GM19468 (cell line): ENCODE data around the gene MFSD2A.
"Not testable (repeated sequence)": the region's sequence is repeated elsewhere in the genome, so short reads cannot be mapped to it uniquely, and the experiment has no call there.

Experiments used
- ATAC-seq: cut with Tn5 transposase; IDR thresholded peaks from one replicate; pipeline ENCODE4 v1.9.1; 2021; ENCODE audit warnings: mild to moderate bottlenecking, moderate library complexity, moderate number of reproducible peaks; ENCODE audit not compliant: unreplicated experiment; ENCODE audit errors: extremely low read depth

MFSD2A gene

DNA sequence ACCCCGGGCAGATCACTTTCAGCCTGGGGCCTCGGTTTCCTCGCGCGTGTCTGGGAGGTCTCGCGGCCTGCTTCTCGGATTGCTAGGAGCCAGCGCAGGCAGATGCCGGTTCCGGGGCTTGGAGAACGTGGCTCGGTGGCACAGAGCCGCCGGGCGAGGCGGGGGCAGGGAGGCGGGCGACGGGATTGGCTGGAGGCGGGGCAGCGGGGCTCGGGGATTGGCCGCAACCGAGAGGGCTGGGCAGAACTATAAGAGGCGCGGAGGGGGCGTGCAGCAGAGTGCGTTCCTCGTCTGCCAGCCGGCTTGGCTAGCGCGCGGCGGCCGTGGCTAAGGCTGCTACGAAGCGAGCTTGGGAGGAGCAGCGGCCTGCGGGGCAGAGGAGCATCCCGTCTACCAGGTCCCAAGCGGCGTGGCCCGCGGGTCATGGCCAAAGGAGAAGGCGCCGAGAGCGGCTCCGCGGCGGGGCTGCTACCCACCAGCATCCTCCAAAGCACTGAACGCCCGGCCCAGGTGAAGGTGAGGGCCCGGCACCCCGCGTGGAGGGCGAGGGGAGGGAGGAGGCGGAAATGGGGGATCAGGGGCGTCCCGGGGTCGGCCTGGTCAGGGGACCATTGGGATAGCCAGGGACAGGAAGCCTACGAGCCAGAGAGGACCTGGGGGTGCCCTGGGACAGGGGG is at the start of gene MFSD2A:
MFSD2A (plus strand) TSS at position 276 of the 677 bp plus-strand sequence; CDS start at position 424, 148 bp downstream.
- no peak for ATAC-seq

DNA sequence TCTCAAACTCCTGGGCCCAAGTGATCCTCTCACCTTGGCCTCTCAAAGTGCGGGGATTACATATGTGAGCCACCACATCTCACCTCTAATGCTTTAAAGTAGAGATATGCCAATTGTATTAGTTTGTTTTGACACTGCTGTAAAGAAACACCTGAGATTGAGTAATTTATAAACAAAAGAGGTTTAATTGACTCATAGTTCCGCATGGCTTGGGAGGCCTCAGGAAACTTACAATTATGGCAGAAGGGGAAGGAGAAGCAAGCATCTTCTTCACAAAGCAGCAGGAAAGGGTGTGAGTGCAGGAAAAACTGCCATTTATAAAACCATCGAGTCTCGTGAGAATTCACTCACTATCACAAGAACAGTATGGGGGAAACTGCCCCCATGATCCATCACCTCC is 49.8 kb upstream of the MFSD2A start:
- ATAC-seq: no peak

DNA sequence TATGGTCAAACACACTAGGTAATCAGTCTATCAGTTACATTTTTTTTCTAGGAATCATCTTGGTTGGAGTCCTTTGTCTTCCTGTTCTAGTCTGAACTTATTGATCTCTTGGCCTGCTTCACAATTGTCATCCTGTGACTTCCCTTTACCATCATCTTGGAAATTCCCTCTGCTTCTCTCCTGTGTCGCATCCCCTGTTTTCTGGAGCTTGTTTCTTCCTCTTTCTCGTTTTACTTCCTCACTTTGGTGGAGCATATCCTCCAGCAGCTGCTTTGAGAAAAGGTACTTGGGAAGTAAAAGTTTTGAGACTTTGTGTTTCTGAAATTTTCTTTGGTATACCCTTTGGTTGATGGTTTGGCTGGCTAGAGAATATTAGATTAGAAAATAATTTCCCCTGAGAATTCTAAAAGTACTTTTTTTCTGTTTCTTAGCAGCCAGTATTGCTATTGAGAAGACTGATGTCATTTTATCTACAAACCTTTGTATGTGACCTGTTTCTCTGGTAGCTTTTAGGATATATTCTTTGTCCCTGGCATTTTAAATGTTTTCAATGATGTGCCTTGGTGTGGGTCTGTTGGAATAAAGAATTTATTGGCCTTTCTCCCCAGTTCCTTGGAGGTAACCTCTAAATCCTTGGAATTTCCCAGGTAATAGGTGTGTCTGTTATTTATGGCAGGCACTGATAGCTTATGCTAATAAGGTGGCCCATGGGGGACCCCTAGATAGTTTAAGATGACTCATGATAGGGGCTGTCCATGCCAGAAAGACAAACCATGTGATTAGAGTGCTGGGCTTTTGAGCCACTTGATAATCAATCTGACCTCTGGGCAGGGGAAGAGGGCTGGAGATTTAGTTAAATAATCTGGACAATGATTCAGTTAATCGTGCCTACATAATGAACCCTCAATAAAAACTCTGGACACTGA is 47.2 kb upstream of the MFSD2A start:
- no peak for ATAC-seq

DNA sequence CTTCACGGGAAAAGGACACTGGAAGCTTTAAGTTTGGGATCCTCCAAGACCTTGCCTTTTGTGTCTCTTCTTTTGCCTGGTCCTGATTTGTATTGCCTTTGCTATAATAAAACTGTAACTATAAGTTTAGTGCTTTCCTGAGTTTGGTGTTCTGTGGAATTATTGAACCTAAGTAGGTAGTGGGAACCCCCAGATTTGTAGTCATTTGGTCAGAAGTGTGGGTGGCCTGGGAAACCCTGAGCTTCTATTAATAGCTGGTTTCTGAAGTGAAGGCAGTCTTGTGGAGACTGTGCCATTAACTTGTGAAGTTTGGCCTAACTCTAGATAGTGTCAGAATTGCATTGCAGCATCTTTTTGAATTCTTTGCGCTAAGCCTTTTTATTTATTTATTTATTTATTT is 46.4 kb upstream of the MFSD2A start:
- no peak for ATAC-seq

DNA sequence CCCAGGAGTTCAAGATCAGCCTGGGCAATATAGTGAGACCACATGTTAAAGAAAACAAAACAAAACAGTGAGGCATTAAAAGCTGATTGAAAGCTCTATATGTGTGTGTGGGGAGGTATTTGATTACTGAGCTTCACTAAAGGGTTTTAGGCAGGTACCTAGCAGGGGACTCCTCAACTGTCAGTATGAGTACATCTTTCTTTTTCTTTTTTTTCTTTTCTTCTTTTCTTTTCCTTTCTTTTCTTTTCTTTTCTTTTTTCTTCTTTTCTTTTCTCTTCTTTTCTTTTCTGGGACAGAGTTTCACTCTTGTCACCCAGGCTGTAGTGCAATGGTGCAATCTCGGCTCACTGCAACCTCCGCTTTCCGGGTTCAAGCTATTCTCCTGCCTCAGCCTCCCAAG is 44.7 kb upstream of the MFSD2A start:
- no peak for ATAC-seq

DNA sequence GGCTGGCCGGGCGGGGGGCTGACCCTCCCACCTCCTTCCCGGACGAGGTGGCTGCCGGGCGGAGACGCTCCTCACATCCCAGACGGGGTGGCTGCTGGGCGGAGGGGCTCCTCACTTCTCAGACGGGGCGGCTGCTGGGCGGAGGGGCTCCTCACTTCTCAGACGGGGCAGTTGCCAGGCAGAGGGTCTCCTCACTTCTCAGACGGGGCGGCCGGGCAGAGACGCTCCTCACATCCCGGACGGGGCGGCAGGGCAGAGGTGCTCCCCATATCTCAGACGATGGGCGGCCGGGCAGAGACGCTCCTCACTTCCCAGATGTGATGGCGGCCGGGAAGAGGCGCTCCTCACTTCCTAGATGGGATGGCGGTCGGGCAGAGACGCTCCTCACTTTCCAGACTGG is 41.8 kb upstream of the MFSD2A start:
- not testable (repeated sequence) for ATAC-seq

DNA sequence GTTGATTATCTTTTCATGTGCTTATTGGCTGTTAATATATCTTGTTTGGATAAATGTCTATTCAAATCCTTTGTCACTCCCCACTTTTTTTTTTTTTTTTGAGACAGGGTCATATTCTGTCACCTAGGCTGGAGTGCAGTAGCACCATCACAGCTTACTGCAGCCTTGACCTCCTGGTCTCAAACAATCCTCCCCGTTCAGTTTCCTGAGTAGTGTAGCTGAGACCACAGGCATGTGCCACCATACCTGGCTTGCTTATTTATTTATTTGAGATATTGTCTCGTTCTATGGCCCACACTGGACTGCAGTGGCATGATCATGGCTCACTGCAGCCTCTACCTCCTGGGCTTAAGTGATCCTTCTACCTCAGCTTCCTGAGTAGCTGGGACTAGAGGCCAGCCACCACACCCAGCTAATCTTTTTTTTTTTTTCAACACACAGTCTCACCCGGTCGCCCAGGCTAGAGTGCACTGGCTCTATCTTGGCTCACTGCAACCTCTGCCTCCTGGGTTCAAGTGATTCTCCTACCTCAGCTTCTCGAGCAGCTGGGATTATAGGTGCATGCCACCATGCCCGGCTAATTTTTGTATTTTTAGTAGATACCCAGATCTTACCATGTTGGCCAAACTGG is 39.3 kb upstream of the MFSD2A start:
- no peak for ATAC-seq

DNA sequence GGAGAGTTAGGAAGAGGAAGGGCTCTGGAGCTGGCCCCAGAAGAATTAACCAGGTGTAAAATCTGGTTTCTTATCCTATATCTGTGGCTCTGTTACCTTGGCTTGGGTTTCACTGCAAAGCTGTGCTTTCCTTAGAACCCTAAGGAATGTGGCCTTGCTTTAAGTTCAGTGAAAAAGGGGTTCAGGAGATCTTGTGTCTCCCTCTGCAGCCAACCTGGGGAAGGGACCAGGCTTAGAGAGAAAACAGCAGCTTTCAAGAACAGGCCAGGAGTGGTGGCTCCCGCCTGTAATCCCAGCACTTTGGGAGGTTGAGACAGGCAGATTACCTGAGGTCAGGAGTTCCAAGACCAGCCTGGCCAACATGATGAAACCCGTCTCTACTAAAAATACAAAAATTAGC is 37.1 kb upstream of the MFSD2A start:
- ATAC-seq: no peak

DNA sequence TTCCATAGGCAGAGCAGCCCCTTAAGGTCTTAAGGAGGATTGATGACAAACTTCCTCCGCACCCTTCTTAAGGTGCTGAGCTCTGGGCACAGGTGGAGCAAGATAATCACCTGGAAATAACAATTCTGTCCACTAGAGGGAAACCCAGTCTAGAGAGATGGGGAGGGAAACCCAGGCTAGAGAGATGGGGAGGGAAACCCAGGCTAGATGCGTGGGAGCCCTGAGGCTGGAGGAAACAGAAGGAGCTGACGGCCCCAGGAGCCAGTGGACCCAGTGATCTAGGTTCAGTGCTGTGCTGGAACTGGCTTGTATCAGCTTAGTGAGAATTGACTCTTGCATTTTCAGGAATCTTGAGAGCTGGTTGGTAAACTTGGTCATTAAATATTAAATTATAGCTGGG is 35.4 kb upstream of the MFSD2A start:
- no peak for ATAC-seq

DNA sequence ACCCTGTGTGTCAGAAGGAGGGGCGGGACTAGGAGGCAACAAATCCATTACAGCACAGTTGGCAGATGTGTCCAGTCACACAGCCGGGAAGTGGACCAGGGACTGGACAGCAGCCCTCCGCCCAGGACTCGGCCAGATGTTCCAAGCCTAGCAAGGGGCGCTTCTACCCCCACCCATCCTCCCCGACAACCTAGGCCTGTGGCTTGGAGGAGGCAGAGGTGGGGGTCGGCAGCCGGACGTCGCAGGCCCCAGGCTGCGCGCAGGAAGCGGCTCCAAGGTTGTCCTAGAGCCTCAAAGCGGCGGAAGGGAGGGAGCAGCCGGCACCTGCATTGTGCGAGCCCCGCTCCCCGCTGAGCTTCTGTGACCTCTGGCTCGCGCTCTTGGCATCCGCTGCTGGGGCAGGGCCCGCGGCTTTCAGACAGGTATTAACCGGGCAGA is 32.7 kb upstream of the MFSD2A start:
- ATAC-seq: no peak

DNA sequence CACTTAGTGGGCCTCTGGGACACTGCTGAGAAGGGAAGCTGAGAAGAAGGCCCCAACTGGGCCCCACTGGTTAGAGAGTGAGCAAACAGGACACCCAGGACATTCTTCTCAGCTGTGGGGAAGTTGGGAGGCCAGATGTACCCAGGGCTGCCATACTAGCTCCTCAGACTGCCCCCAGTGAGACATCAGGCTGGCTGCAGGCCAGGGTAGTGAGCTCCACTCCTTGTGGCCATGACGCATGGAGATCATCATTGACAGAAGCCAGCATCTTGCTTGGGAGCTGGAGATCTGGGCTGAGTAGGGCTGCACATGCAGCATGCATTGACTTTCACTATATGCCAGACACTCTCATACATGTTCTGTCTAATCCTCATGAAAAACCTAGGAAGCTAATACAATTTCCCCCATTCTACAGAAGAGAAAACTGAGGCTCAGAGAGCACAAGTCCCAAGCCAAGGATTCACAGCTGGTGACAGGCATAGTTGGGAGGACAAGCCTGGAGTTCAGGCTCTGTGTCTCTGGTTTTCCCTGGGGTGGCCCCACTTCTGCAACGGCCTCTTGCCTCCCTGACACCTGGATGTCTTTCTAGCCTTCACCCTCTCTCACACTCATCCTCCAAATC is 29.1 kb upstream of the MFSD2A start:
- no peak for ATAC-seq

DNA sequence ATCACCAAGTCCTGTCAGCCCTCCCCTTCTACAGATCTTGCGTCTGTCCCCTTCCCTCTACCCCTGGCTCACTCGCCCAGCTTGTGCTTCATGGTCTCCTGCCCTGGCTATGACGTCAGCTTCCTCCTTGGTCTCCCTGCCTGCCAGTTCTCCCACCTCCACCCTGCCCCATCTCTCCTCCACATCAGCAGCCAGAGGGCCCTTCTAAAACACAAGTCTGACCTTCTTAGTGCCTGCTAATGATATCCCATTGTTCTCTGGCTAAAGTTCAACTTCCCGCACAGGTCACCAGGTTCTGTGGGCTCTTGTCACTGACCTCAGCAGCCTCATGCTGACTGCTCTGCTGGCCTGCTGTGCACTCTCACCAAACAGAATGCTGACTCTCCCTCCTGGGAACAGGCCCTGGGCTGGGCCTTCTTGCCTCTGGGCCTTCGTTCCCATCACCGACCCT is 28.6 kb upstream of the MFSD2A start:
- ATAC-seq: no peak

DNA sequence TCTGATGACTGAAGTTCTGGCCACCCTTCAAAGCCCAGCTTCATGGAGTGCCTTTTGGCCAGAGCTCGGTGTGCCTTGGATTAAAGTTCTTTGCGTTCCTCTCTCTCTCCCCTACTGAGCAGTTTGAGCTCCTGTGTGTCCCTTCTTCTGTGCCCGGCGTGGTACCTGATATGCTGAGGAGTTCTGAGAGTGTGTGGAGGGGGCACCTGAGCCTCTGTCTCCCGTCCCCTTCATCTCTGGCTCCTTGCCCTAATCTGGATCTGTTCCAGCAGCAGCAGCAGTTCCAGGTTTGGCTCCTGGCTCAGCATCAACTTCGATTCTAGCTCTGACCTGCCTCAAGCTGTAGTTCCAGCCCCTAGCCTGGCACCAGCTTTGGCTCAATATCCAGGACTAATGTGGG is 28.1 kb upstream of the MFSD2A start:
- ATAC-seq: no peak

DNA sequence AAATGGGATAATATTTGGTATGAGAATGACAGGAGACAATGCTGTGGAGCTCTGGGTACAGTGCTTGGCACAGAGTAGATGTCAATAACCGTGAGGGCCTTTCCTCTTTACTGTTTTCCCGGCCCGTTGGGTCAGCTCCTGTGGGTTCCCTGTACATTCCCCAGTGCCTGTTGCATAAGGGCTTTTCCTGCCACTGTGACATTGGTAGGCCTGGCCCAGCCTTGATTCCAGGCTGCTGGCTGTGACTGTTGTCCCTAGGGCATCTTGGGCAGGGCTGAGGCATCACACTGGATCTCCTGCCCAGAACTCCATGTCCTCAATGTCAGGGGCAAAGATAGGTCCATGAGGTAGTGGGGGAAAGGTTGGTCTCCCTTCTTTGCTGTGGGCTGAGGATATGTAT is 27.4 kb upstream of the MFSD2A start:
- ATAC-seq: no peak

DNA sequence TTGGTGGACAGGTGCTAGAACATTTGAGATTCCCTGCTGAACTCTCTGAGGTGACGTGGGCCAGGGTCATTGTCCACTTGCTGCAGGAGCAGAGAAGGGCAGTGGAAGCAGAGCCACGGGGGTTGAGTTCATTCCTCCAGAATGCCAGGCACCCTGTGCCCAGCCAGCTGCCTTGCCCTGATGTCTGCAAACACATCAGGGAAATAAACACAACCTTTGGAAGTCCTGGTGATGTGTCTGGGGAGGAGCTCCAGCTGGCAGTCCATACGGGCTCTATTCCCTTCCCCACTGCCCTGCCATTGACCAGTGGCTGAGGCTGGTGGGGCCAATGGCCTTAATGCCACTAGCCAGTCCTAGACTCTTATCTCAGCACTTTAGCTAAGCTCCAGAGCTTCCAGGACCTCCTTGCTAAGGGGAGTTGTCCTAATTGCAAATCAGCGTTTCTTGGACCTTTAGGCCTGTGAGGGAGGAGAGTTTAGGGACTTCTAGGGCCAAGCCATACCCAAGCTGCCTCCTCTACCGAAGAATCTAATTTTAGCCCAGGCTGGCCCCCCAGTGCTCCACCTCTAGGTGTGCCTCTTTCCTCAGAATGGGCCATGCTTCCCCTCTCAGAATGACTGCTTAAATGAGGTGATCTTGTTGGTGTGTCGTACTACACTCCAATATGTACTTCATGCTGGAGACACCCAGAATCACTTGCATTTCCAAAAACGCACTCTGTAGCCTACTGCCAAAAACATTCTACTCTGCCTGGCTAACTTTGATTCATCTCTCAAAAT is 25.9 kb upstream of the MFSD2A start:
- ATAC-seq: no peak

DNA sequence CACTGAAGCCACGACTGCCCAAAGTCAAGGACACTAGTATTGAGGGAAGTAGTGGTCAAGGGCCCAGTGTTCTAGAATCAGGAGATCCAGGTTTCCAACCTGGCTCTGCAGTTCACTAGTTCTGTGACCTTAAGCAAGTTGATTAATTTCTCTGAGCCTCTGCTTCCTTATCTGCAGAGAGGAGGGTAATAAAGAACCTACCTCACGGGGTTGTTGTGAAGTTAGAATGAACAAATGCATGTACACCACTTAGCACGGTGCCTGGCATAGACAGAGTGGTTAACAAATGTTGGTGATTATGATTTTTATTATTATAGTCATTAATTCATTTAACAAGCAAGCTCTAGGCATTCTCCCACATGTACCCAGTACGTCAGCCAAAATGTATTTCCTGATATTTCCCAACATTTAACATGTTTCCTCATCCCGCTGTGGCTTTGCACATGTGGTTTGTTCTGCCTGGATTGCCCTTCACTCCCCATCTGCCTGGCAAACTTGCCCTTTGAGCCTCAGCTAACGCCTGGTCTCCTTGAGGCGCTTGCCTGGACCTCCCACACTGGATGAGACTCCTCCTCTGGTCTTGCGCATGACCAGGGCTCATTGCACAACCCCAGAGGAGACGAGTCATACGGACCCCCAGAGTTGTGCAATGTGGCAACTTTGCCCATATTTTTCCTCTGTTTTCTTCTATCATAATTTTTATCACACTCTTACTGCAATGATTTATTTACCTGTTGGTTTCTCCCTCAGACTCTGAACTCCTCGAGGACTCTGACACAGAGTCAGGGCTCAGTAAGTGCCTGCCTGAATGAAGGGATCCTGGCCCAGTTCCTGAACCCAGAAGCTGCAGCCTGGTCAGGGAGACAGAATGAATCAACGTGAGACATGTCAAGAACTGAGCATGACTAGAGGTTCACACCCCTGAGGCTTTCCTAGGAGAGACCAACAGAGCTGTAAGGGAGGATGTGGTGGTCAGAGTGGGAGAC is 20.7 kb upstream of the MFSD2A start:
- no peak for ATAC-seq

DNA sequence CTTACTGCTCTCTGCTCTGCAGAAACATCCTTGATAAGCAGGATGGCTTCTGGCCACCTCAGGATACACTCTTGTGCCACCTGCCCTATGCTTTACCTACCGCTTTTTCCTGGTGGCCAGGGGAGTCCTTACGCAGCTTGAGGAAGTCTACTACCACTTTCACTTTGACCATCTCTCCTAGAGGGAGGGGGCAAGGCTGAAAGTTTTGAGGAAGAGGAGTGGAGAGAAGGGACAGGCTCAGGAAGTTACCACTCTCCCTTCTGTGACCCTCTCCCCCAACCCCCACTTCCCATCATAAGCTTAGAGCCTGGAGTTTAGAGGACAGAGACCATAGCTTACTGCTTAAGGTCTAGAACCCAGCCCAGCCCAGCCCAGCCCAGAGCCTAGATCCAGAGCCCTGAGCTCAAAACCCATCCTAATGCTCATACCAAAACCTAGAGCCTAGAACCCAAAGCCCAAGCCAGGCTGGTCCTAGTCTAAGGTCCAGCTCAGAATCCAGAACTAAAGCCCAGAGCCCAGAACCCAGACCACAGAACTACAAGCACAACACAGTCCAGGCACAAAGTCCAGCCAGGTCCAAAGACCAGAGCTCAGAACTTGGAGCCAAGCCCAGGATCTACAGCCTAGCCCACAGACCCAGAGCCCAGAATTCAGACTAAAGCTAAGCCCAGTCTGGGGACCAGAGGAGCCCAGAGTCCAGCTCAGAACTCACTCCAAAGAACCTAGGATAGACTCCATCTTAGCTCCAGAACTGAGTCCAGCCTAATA is 18.0 kb upstream of the MFSD2A start:
- ATAC-seq: no peak

DNA sequence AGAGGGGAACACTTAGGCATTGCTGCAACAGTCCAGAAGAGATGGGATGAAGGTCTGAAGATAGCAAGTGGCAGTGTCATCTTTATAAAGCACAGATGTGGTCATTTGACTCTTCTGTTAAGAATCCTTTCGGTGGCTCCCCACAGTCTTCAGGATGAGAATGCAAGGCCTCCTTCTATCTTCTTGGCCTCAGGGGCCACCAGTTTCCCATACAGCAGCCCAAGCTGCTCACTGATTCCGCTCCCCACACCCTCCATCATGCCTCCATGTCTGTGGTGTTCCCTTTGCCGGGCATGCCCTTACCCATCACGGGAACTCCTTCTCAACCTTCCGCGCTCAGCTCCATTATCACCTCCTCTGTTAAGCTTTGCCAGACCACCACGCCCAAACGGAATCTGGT is 16.1 kb upstream of the MFSD2A start:
- ATAC-seq: no peak
